Upper lobe of left lung (tissue), 4 donors: ENCODE results near the gene GUCY1B1.

Source experiments
- CTCF ChIP-seq, 6 experiments: fragments of 450-650 bp in 4 of 6; fragments of 200-600 bp in 2 of 6; sonication (generic) in 2 of 6; IDR thresholded peaks; one replicate each; pipeline ENCODE4 v1.5.1; 2016 to 2019; ENCODE audit warnings: antibody characterized with exemption in 6 of 6
- EP300 ChIP-seq, 4 donors: sonication (generic); formaldehyde crosslinking; IDR thresholded peaks; one replicate each; pipeline ENCODE4 v1.5.1; 2017; ENCODE audit warnings: antibody characterized with exemption in 4 of 4, control low read depth in 2 of 4

DNA sequence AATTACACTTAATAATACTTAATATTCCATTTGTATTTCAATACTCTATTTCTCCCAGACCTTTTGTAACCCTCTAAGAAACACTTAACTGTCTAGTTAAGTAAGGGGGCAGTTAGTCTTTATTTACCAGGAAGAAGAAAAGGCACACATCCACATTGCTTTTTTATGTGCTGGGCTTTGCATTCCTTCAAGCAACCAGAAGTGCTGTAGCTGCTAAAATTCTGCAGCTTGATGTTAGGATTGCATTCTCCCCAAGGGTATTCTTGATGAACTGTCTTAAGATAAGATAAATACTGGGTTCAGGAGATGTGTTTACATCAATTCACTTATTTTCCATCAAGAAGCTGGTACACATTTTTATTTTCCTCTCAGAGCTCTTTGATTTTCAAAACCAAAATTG lies 83.3 kb downstream of the GUCY1B1 start:
- TF ChIP-seq CTCF (IDR thresholded peaks at IDR 0.05) (no peak), EP300 (IDR thresholded peaks at IDR 0.05) (no peak)
